ENCODE data around the gene TALDO1.

GRCh38 chr11:697811-698311, 49.4 kb upstream of the TALDO1 start:
- no peak for TF ChIP-seq HDGF (IDR thresholded peaks at IDR 0.05; ENCODE audit: borderline replicate concordance)
- no peak for TF ChIP-seq TARDBP (IDR thresholded peaks at IDR 0.05)
- TF ChIP-seq SP1 (IDR thresholded peaks at IDR 0.05) = no peak
- TF ChIP-seq FOXM1 (IDR thresholded peaks at IDR 0.05; ENCODE audit: borderline replicate concordance) = no peak
- no peak for TF ChIP-seq FOXA1 (IDR thresholded peaks at IDR 0.05)
- no peak for TF ChIP-seq SUZ12 (IDR thresholded peaks at IDR 0.05)
- no peak for TF ChIP-seq CTBP1 (IDR thresholded peaks at IDR 0.05; ENCODE audit: borderline replicate concordance)
- TF ChIP-seq BHLHE40 (IDR thresholded peaks at IDR 0.05; ENCODE audit: borderline replicate concordance) = no peak
- TF ChIP-seq L3MBTL2 (conservative IDR thresholded peaks at IDR 0.05) = no peak
- no peak for TF ChIP-seq PKNOX1 (IDR thresholded peaks at IDR 0.05)
